H9 (cell line): Measurements from ENCODE around the gene TANK. TPM values are rescaled to one million over a fixed set of nuclear protein-coding genes. Genes with fewer than 3 reads are reported as not detected.

ENCODE experiments used
- DNase-seq: peaks from one replicate; pipeline ENCODE4 v3.0.0-alpha.2; 2017
- H2AFZ ChIP-seq: one replicate; pipeline ENCODE4 v1.6.1; 2013; ENCODE audit warnings: mild to moderate bottlenecking, low read length, control low read depth, moderate library complexity
- H2AK5ac ChIP-seq: 2 replicates; pipeline ENCODE4 v1.6.1; 2013; ENCODE audit warnings: low read length, control low read depth, mixed read lengths; ENCODE audit not compliant: insufficient read length
- H2BK120ac ChIP-seq: one replicate; pipeline ENCODE4 v1.6.1; 2013; ENCODE audit warnings: low read depth, mild to moderate bottlenecking, low read length, control low read depth, inconsistent platforms; ENCODE audit not compliant: poor library complexity, severe bottlenecking
- H2BK12ac ChIP-seq: 2 replicates; pipeline ENCODE4 v1.6.1; 2013; ENCODE audit warnings: low read length, control low read depth, mixed read lengths, low read depth; ENCODE audit not compliant: insufficient read length
- H2BK15ac ChIP-seq: 2 replicates; pipeline ENCODE4 v1.6.1; 2013; ENCODE audit warnings: low read depth, low read length, control low read depth
- H2BK20ac ChIP-seq: one replicate; pipeline ENCODE4 v1.6.1; 2013; ENCODE audit warnings: low read depth, mild to moderate bottlenecking, low read length, control low read depth, inconsistent platforms; ENCODE audit not compliant: poor library complexity, severe bottlenecking
- H2BK5ac ChIP-seq: 2 replicates; pipeline ENCODE4 v1.6.1; 2013; ENCODE audit warnings: low read length, control low read depth, mixed read lengths; ENCODE audit not compliant: insufficient read length
- H3K14ac ChIP-seq: 2 replicates; pipeline ENCODE4 v1.6.1; 2013; ENCODE audit warnings: low read length, control low read depth; ENCODE audit not compliant: insufficient read depth
- H3K18ac ChIP-seq: 2 replicates; pipeline ENCODE4 v1.6.1; 2013; ENCODE audit warnings: low read depth, mild to moderate bottlenecking, mixed read lengths, low read length, control low read depth; ENCODE audit not compliant: insufficient read length
- H3K23ac ChIP-seq: 2 replicates; pipeline ENCODE4 v1.6.1; 2013; ENCODE audit warnings: low read length, control low read depth, mixed read lengths, low read depth; ENCODE audit not compliant: insufficient read length
- H3K23me2 ChIP-seq: 2 replicates; pipeline ENCODE4 v1.6.1; 2013; ENCODE audit warnings: low read depth, mild to moderate bottlenecking, mixed read lengths, low read length, control low read depth; ENCODE audit not compliant: insufficient read length, poor library complexity, severe bottlenecking
- H3K27ac ChIP-seq: 2 replicates; pipeline ENCODE4 v1.5.1; 2013; ENCODE audit warnings: low read length, control low read depth, mixed read lengths, low read depth; ENCODE audit not compliant: insufficient read length
- H3K27me3 ChIP-seq: 2 replicates; pipeline ENCODE4 v1.6.1; 2013; ENCODE audit warnings: low read length, control low read depth, inconsistent platforms; ENCODE audit not compliant: insufficient read depth
- H3K4ac ChIP-seq: 2 replicates; pipeline ENCODE4 v1.6.1; 2013; ENCODE audit warnings: low read depth, mild to moderate bottlenecking, control low read depth, inconsistent platforms, low read length, moderate library complexity
- H3K4me1 ChIP-seq: 2 replicates; pipeline ENCODE4 v1.6.1; 2013; ENCODE audit warnings: low read length, control low read depth, inconsistent platforms; ENCODE audit not compliant: insufficient read depth
- H3K4me2 ChIP-seq: 2 replicates; pipeline ENCODE4 v1.6.1; 2013; ENCODE audit warnings: low read length, control low read depth, mixed read lengths; ENCODE audit not compliant: insufficient read length, insufficient read depth
- H3K56ac ChIP-seq: 2 replicates; pipeline ENCODE4 v1.6.1; 2013; ENCODE audit warnings: low read depth, mild to moderate bottlenecking, mixed read lengths, low read length, control low read depth; ENCODE audit not compliant: insufficient read length
- H3K79me1 ChIP-seq: 2 replicates; pipeline ENCODE4 v1.6.1; 2013; ENCODE audit warnings: low read depth, mild to moderate bottlenecking, moderate library complexity, low read length, control low read depth, inconsistent platforms; ENCODE audit not compliant: insufficient read depth, poor library complexity, severe bottlenecking
- H3K79me2 ChIP-seq: 2 replicates; pipeline ENCODE4 v1.6.1; 2013; ENCODE audit warnings: low read length, control low read depth, inconsistent platforms; ENCODE audit not compliant: insufficient read depth
- H3K9ac ChIP-seq: 2 replicates; pipeline ENCODE4 v1.6.1; 2013; ENCODE audit warnings: low read length, control low read depth, mixed read lengths; ENCODE audit not compliant: insufficient read length; ENCODE audit errors: extremely low read depth
- H3K9me3 ChIP-seq: one replicate; pipeline ENCODE4 v1.6.1; 2013; ENCODE audit warnings: low read depth, low read length, inconsistent platforms; ENCODE audit not compliant: control insufficient read depth
- H3T11ph ChIP-seq: one replicate; pipeline ENCODE4 v1.6.1; 2013; ENCODE audit warnings: mild to moderate bottlenecking, low read length, control low read depth, inconsistent platforms
- H4K20me1 ChIP-seq: one replicate; pipeline ENCODE4 v1.6.1; 2013; ENCODE audit not compliant: control insufficient read depth, insufficient read length, insufficient read depth
- H4K5ac ChIP-seq: 2 replicates; pipeline ENCODE4 v1.6.1; 2013; ENCODE audit warnings: low read depth, mild to moderate bottlenecking, mixed read lengths, low read length, control low read depth; ENCODE audit not compliant: insufficient read length
- H4K8ac ChIP-seq: replicated peaks from 2 replicates; pipeline ENCODE4 v1.6.1; 2013; ENCODE audit warnings: low read length, control low read depth, mixed read lengths, low read depth; ENCODE audit not compliant: insufficient read length
- H4K91ac ChIP-seq: 2 replicates; pipeline ENCODE4 v1.6.1; 2013; ENCODE audit warnings: low read depth, mild to moderate bottlenecking, moderate library complexity, mixed read lengths, low read length, control low read depth; ENCODE audit not compliant: insufficient read length
- H3K27ac Mint-ChIP-seq, 3 experiments: 2 replicates in 2 of 3; 3 replicates in 1 of 3; pipeline ENCODE4 v1.8.0; 2020 to 2021; ENCODE audit warnings: mixed read lengths in 3 of 3, mild to moderate bottlenecking in 1 of 3, moderate library complexity in 1 of 3
- H3K27me3 Mint-ChIP-seq: 2 replicates; pipeline ENCODE4 v1.8.0; 2021; ENCODE audit warnings: low read depth, mild to moderate bottlenecking, moderate library complexity, mixed read lengths
- H3K36me3 Mint-ChIP-seq, 3 experiments: 2 replicates in 2 of 3; 3 replicates in 1 of 3; pipeline ENCODE4 v1.8.0; 2020 to 2021; ENCODE audit warnings: low read depth in 3 of 3, mixed read lengths in 3 of 3; ENCODE audit not compliant: insufficient read depth in 1 of 3
- H3K4me1 Mint-ChIP-seq, 2 experiments: 2 replicates each; pipeline ENCODE4 v1.8.0; 2020; ENCODE audit warnings: mixed read lengths in 2 of 2
- H3K4me3 Mint-ChIP-seq, 2 experiments: 2 replicates in 1 of 2; 3 replicates in 1 of 2; pipeline ENCODE4 v1.8.0; 2020 to 2021; ENCODE audit warnings: mild to moderate bottlenecking in 2 of 2, mixed read lengths in 2 of 2, moderate library complexity in 1 of 2
- H3K9me3 Mint-ChIP-seq, 2 experiments: 2 replicates in 1 of 2; 3 replicates in 1 of 2; pipeline ENCODE4 v1.8.0; 2020; ENCODE audit warnings: mild to moderate bottlenecking in 2 of 2, mixed read lengths in 2 of 2, moderate library complexity in 1 of 2
- WGBS: extraction: QIAGEN DNeasy Blood & Tissue Kit; methylation state at CpG from one replicate; pipeline ENCODE4 v1.1.7; 2013; ENCODE audit warnings: missing lambda C conversion rate, low lambda C conversion rate, mixed read lengths; ENCODE audit not compliant: insufficient read length; ENCODE audit errors: extremely low coverage; 5-methylcytosine and 5-hydroxymethylcytosine counted together
- total RNA-seq: library from RNA; stranded (reverse); gene quantifications from 2 replicates; pipeline ENCODE4 v1.2.1, GENCODE V29; 2021
- TF ChIP-seq, protein P1 (sequence below): fragments of 200-600 bp; sonication (generic); conservative IDR thresholded peaks from 3 replicates; pipeline ENCODE4 v1.8.0; 2021; ENCODE audit warnings: antibody characterized with exemption, mild to moderate bottlenecking

Gene TANK
- total RNA-seq, 1 experiment from 2014 or later, result 23.9 TPM

DNA sequence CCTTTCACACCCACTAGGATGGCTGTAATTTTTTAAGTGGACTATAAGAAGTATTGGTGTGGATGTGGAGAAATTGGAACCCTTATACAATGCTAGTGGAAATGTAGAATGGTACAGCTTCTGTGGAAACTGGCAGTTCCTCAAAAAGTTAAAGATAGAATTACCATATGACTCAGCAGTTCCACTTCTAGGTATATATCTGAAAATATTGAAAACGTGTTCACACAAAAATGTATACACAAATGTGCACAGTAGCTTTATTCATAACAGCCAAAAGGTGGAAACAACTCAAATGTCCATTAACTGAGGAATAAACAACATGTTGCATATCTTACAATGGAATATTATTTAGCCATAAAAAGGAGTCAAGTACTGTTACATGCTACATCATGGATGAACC lies 17.7 kb downstream of the TANK start:
- no peak overlapping the region for H4K91ac ChIP-seq
- H4K5ac ChIP-seq, result no peak overlapping the region
- no peak overlapping the region for H3K9ac ChIP-seq
- Mint-ChIP-seq H3K36me3 (peaks cover 25 to 51% (median 30%) of the 10 kb centered on the region in 3 experiments), H3K4me1 (peaks cover 10 to 25% of the 10 kb centered on the region in 2 experiments), H3K9me3 (peaks cover 6 to 10% of the 10 kb centered on the region in 2 experiments; a peak in 4 of 5 replicates), H3K27ac (no peak overlapping the region), H3K4me3 (no peak overlapping the region), H3K27me3 (no peaks in the 10 kb centered on the region)
- H3K9me3 ChIP-seq, result no peaks in the 10 kb centered on the region
- peaks cover 3% of the 10 kb centered on the region; the same call in 1 of the 2 replicates for H3K4me1 ChIP-seq
- no peaks in the 10 kb centered on the region for H3K23me2 ChIP-seq
- H3K18ac ChIP-seq, result no peak overlapping the region
- H2BK15ac ChIP-seq, result no peak overlapping the region
- H3K4ac ChIP-seq, result no peak overlapping the region
- H2BK20ac ChIP-seq, result no peak overlapping the region
- H2BK5ac ChIP-seq, result no peak overlapping the region
- no peaks in the 10 kb centered on the region for H3K79me2 ChIP-seq
- H3K23ac ChIP-seq, result no peak overlapping the region
- TF ChIP-seq, protein P1, sequence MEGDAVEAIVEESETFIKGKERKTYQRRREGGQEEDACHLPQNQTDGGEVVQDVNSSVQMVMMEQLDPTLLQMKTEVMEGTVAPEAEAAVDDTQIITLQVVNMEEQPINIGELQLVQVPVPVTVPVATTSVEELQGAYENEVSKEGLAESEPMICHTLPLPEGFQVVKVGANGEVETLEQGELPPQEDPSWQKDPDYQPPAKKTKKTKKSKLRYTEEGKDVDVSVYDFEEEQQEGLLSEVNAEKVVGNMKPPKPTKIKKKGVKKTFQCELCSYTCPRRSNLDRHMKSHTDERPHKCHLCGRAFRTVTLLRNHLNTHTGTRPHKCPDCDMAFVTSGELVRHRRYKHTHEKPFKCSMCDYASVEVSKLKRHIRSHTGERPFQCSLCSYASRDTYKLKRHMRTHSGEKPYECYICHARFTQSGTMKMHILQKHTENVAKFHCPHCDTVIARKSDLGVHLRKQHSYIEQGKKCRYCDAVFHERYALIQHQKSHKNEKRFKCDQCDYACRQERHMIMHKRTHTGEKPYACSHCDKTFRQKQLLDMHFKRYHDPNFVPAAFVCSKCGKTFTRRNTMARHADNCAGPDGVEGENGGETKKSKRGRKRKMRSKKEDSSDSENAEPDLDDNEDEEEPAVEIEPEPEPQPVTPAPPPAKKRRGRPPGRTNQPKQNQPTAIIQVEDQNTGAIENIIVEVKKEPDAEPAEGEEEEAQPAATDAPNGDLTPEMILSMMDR, result no peak
- H3T11ph ChIP-seq, result no peak overlapping the region
- H2BK12ac ChIP-seq, result no peak overlapping the region
- H3K14ac ChIP-seq, result no peak overlapping the region
- H3K79me1 ChIP-seq, result peaks cover 5% of the 10 kb centered on the region
- no peak overlapping the region for H3K56ac ChIP-seq
- no peak overlapping the region for H3K4me2 ChIP-seq
- H4K8ac ChIP-seq, result no peak overlapping the region
- no peak overlapping the region for H2AFZ ChIP-seq
- H2AK5ac ChIP-seq, result no peak overlapping the region
- H3K27me3 ChIP-seq, result no peaks in the 10 kb centered on the region
- no peak overlapping the region for H3K27ac ChIP-seq
- DNase-seq, result no peak
- no CpG with 5 or more reads among the region's 1 CpG for WGBS
- H4K20me1 ChIP-seq, result no peaks in the 10 kb centered on the region
- no peak overlapping the region for H2BK120ac ChIP-seq
